GM18519 (cell line): ENCODE measurements around the gene NCAPD3.
A peak's percentile ranks its signal among the peaks of the same experiment; 100 is the strongest.

Experiments
- ATAC-seq: cut with Tn5 transposase; IDR thresholded peaks from one replicate; pipeline ENCODE4 v1.9.1; 2021; ENCODE audit warnings: mild to moderate bottlenecking, moderate library complexity; ENCODE audit not compliant: unreplicated experiment, low FRiP score

NCAPD3 gene

DNA sequence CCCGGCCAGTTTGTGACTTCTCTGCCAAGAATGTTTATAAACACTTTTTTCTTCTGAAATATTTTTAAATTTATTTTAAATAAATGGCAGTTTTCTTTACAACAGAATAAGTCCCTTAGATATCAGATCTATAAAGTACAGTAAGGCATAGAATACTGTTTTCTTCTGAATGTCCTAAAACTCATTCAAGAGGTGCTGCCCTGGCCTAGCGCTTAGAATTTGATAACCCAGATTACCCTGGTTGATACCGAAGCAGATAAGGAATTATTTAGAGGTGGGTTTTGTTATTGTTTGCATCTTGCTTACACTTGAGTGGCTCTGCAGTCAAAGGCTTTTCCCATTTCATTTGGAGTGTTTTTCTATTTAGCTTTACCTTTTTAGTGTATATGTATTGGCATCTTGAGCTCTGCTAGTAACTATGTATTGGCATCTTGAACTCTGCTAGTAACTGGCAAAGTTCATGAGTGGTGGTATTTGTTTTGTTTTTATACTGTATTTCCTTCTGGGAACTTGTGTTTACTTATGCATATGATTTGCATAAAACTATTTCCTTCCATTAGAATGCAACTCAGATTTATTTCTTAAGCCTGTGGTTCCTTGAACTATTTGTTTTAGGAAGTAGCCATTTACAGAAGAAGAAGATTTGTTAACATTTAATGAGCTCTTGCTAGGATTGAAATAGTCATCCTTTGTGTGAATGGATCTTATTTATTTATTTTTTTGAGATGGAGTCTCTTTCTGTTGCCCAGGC, 30.8 kb upstream of the NCAPD3 start:
- no peak for ATAC-seq

DNA sequence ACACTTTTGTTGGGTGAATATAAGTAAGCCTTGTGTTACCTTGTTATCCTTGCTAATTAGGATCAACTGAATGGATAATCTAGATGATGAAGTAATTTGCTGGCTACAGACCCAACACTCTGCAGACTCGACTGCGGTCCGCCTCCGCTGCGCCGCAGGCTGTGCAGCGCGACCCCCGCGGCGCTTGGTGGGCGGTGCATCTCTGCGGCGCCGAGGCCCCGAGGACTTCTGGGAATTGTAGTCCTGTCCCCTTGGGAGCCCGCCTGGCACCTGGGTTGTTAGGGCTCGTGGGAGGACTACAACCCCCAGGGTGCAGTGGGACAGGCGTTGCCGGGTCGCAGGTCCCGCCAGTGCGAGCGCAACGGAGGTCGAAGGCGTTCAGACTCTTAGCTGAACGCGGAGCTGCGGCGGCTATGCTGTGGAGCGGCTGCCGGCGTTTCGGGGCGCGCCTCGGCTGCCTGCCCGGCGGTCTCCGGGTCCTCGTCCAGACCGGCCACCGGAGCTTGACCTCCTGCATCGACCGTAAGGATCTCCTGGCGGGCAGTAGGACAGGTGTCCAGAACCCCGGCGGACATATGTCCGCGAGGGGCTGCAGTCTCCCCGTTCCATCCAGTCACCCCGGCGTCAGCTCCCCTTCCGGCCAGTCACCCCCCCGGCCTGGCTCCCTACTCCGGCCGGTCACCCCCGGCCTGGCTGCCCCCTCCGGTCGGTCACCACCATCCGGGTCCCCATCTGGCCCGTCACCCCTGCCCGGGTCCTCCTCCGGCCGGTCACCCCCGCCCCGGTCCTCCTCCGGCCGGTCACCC, 29.6 kb upstream of the NCAPD3 start, which contains the start of the genes ACAD8 and THYN1:
TSS of gene ACAD8 (plus strand) at position 381 of the 806 bp plus-strand sequence. CDS start at position 414, 33 bp downstream.
TSS of gene THYN1 (minus strand) at position 165 of the 806 bp plus-strand sequence. CDS start 470 bp downstream, outside the sequence.
- ATAC-seq, result peak; percentile 98

DNA sequence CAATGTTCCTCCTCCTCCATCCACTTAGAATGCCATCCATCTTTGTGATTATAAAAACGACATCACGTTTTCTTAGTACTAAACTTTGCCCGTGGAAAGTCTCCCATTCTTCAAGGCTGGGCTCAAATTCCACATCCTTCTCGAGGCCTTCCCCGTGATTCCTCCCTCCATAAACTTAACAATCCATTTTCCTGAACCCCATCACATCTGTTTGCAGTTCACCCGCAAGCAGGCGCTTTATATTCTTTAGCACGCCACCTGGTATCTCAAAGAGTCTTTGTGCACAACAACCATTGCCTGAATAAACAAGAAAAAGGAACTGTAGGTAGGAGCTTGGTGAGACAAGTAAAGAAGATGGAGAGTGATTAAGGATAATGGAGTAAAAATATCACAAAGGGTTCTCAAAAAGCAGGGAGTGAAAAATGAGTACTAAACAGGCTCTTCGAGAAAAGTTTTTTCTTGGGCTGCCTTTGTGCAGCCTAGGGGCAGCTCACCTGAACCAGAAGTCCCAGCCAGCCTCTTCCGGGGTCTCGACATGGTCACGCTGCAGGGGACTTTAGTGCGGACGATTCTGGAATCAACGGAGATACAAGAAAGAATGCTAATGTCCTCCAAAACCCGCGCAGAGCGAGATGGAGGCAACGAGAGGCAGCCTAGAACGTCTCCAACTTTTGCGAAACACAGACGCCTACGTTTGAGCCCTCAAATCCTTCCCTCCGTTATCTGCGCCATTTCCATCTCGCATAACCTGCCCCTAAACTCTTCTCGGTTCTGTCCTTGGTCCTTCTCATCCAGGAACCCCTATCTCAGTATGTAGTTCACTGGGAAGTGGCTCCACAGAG, 28.8 kb upstream of the NCAPD3 start:
- no peak for ATAC-seq

DNA sequence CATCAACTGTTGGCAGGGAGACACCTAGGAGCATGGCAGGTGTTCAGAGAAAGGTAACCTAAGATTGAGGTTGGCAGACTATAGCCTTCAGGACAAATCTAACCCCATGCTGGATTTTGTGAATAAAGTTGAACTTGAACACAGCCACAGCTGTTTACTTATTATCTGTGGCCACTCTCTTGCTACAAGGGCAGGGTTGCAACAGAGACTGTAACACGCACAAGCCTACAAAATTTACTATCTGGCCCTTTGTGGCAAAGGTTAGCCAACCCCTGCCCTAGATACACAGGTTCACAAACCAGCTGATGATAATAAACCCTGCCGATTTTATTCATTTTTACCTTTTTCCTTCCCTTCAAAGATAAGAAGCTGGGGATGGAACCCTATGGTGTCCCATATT, 26.9 kb upstream of the NCAPD3 start:
- ATAC-seq, result no peak

- no peak for ATAC-seq
These were observed 26.5 kb upstream of the NCAPD3 start for GRCh38 chr11:134250246-134250645.

DNA sequence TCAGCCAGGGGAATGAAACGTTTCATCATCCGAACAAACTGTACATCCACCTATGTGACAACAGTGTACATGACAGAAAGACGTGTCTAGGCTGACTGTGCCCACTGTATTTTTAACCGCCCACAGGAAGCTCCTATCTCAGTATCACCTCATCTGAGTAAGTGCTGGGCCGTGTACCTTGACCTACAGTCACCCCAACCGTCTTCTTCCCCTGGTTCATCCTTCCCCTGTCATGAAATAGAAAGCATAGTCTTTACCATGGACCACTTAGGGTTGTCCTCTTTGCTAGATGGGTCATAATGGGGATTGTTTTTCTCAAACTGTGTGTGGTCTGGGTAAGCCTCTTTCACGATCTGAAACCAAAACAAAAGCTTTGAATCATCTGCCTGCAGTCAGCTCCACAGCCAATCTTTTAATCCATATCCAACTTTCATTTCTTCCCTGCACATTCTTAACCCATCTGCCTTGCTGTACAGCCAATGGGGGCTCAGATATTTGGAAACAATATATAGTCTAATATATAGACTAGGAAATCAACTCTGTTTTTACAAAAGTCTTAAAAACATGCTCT, 25.2 kb upstream of the NCAPD3 start:
- ATAC-seq, result no peak

DNA sequence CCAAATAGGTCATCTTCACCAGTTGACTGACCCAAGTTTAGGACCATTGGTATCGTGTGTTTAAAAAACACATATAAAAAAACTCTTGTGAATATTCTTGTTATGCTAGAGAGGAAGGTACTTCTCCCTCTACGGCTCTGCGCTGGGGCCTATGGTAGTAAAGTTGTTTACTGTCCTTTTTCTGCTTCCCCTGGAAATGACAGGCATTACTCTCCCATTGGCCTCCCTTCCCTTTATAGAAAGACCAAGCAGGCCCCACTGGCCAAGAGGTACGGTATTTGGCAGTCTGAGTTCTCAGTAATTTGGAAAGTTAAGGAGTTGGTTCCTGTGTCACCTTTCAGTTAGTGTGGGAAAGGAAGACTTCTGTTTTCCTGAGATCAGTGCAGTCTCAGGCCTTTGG, 22.9 kb upstream of the NCAPD3 start:
- ATAC-seq, result no peak

DNA sequence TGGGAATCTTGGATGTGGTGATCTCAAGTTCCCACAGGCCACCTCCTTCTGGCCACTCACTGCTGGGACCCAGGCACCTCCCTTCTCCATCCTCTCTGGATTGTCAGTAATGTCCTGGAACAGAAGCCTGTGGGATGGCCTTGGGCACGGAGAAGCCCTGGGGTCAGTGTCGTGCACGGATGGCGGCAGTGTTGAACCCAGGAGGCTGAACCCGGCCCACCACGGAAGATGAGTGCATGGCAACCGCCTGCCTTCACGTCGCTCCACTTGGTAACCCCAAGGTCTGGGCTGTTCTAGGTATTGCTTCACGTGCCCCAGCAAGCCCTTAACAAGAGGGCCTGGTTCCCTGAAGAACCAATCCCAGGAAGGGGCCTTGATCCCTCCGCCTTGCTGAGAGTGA, 22.3 kb upstream of the NCAPD3 start:
- no peak for ATAC-seq

- ATAC-seq, result no peak
These were observed 21.7 kb upstream of the NCAPD3 start for GRCh38 chr11:134245434-134245833.

- peak; percentile 75 for ATAC-seq
These were observed 20.8 kb upstream of the NCAPD3 start for GRCh38 chr11:134244593-134244992.

- no peak for ATAC-seq
These were observed 20.1 kb upstream of the NCAPD3 start for GRCh38 chr11:134243913-134244312.

GRCh38 chr11:134242376-134242775, 18.6 kb upstream of the NCAPD3 start:
- ATAC-seq, result no peak

DNA sequence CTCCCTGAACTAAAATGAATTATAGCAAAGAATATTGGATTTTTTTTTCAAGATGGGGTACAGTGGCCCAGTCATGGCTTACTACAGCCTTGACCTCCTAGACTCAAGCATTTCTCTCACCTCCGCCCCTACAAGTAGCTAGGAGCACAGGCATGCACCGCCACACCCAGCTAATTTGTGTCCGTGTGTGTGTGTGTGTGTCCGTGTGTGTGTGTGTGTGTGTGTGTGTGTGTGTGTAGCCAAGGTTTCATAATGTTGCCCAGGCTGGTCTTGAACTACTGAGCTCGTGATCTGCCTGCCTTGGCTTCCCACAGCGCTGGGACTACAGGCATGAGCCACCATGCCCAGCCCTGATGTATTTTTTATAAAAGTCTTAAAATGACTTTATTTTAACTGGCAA, 16.8 kb upstream of the NCAPD3 start:
- no peak for ATAC-seq

- ATAC-seq, result no peak
These were observed 15.2 kb upstream of the NCAPD3 start for GRCh38 chr11:134238956-134239355.

GRCh38 chr11:134237557-134237922, 13.8 kb upstream of the NCAPD3 start:
- no peak for ATAC-seq

GRCh38 chr11:134236834-134237556, 13.2 kb upstream of the NCAPD3 start:
- ATAC-seq, result no peak

DNA sequence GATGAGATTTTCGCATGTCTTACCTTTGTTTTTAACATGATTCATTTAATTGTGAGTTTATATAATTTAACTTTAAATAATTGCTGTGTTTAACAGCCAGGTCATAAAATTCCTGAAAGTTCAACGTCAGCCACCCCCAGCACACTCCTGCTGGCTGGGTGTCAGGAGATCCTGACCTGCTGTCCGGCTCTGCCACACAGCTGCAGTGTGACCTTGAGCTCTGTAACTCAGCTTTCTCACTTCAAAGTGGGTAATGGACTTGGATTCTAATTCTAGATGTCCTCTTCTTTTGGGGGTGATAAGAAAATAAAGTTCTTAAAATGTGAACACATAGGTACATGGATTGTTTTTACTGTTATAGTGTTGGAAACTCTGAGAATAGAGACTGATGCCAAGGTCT, 11.6 kb upstream of the NCAPD3 start:
- no peak for ATAC-seq

DNA sequence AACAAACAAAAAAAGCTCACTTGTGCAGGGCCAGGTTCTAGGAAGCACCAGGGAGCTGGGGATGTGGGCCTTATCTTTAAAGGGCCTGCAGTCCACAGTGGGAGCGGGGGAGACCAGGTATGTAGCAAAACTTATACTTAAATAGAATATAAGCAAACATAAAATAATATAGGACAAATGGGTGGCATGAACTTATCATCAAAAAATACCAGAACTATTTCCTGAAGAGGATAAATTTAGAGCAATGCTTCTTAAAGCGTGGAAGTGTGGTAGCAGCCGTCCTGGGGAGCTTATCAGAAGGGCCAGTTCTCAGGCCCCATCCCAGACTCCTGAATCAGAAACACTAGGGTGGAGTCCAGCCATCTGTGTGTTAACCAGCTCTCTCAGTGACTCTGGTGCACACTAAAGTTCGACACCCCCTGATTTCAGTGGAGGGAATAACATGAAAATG, 10.0 kb upstream of the NCAPD3 start:
- ATAC-seq, result no peak

DNA sequence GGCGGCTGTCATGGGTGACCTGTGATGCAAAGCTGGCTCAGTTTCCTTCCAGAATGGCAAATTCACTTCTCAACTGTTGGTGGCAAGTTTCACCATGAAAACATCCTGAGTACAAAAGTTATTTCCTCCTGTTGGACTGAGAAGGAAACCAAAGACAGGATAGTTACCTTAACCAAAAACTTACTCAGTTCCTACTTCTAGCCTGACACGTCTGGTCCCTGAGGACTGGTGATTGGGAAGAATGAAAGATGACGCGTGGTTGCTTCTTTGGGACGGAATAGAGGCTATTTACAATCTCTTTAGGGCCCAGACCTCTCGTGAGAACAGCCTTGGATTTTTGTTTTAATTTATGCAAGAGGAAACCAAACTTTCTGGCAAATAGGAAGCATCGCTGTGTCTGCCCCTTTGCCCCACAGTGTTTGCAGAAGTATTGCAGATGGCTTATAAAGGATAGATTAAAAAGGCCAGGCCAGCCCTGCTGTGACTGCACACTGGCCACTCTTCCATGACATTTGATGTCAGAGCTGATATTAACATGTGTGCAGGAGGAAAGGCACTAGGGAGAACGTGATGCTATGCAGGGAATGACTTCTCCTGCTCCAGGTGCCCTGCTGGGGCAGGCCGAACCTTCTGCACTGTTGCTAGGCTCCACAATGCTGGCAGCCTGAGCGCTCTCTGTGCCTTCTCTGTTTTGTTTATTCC, 8.3 kb upstream of the NCAPD3 start:
- no peak for ATAC-seq
